ENCODE measurements around the gene SFXN3.
"Not testable (repeated sequence)": the region's sequence is repeated elsewhere in the genome, so short reads cannot be mapped to it uniquely, and the experiment has no call there.

The SFXN3 gene

GRCh38 chr10:101033276-101033675 lies 2.2 kb downstream of the SFXN3 start:
- DNase-seq = no peak

- DNase-seq = not testable (repeated sequence)
These were observed 3.4 kb downstream of the SFXN3 start for GRCh38 chr10:101034404-101034803.

GRCh38 chr10:101035314-101035713 lies 4.3 kb downstream of the SFXN3 start:
- no peak for DNase-seq

- no peak for DNase-seq
These were observed 5.1 kb downstream of the SFXN3 start for GRCh38 chr10:101035916-101036702.

GRCh38 chr10:101036726-101037125 lies 5.7 kb downstream of the SFXN3 start:
- no peak for DNase-seq

- no peak for DNase-seq
These were observed 7.5 kb downstream of the SFXN3 start for GRCh38 chr10:101038484-101038883.

- DNase-seq = peak in 4 of 56 donors; percentile 7 to 28 (median 21)
These were observed 9.0 kb downstream of the SFXN3 start for GRCh38 chr10:101040061-101040460.

GRCh38 chr10:101040851-101041250 lies 9.8 kb downstream of the SFXN3 start:
- no peak for DNase-seq

GRCh38 chr10:101041252-101041761 lies 10.3 kb downstream of the SFXN3 start:
- peak in 54 of 56 donors; percentile 6 to 90 (median 56) for DNase-seq

GRCh38 chr10:101042118-101042517 lies 11.1 kb downstream of the SFXN3 start:
- no peak for DNase-seq

- peak in 54 of 56 donors; percentile 23 to 94 (median 73) for DNase-seq
These were observed 11.8 kb downstream of the SFXN3 start for GRCh38 chr10:101042667-101043362.

- DNase-seq = no peak
These were observed 12.3 kb downstream of the SFXN3 start for GRCh38 chr10:101043363-101043707.

GRCh38 chr10:101044117-101044516 lies 13.1 kb downstream of the SFXN3 start:
- DNase-seq = no peak

GRCh38 chr10:101046332-101047238 lies 15.6 kb downstream of the SFXN3 start:
- no peak for DNase-seq

GRCh38 chr10:101047268-101047667 lies 16.2 kb downstream of the SFXN3 start:
- DNase-seq = no peak

GRCh38 chr10:101047961-101048892 lies 17.2 kb downstream of the SFXN3 start:
- no peak for DNase-seq

- peak in 11 of 56 donors; percentile 7 to 60 (median 20) for DNase-seq
These were observed 19.4 kb downstream of the SFXN3 start for GRCh38 chr10:101050208-101051069.

- DNase-seq = peak in 8 of 56 donors; percentile 17 to 71 (median 28)
These were observed 21.3 kb downstream of the SFXN3 start for GRCh38 chr10:101052285-101052684.

GRCh38 chr10:101053516-101053915 lies 22.5 kb downstream of the SFXN3 start:
- DNase-seq = no peak

Data from amygdala (tissue), 56 donors.